ENCODE measurements around the gene PLGLB1. TPM values are rescaled to one million over a fixed set of nuclear protein-coding genes. Genes with fewer than 3 reads are reported as not detected.
"Not testable (repeated sequence)": the region's sequence is repeated elsewhere in the genome, so short reads cannot be mapped to it uniquely, and the experiment has no call there.

PLGLB1 gene
- polyA plus RNA-seq (2014; cell fraction: cytosol; rRNA removed) = 0.70 and 0.73 TPM in 2 replicates
- 6.3 and 11.0 TPM in 2 replicates for polyA plus RNA-seq (2014; cell fraction: nucleus; rRNA removed)

DNA sequence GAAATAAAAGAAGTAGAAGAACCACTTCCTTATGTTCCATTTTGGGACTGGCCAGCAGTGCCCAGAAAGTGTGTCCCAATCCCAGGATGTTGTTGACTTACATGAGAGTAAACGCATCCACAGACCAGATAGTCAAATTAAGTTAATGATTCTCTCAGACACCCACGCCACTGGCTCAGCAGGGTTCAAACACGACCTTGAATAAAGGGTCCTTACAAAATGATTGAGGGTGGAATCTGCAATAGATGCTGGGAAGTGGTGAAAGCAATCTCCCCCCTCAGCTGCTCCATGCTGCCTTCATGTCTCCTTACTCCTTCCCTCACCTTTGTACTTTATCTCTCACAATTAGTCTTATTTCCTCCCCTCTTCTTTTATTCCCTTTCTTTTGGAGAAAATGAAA, at the start of gene PLGLB1:
PLGLB1 (minus strand) TSS at position 101 of the 400 bp plus-strand sequence; CDS start at position 40, 61 bp downstream.
- DNase-seq (ENCODE audit: low spot score) = not testable (repeated sequence)

DNA sequence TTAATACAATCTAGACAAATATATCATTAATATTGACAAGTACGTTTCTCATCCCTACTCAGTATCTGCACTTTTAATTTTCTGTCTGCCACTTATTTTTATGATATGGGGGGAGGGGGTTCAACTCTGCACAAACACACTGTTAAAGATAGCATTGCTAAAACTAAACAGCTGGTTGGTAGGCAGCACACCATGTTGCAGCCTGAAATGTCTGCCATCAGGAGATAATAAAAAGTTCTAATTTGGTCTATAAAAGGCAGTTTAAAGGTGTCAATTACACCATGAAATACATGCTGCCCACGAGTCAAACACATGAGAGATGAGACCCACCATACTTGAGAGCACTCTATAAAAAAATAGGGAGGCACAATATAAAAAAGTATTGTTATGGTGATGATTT, 42.7 kb upstream of the PLGLB1 start:
- DNase-seq (ENCODE audit: low spot score) = not testable (repeated sequence)

DNA sequence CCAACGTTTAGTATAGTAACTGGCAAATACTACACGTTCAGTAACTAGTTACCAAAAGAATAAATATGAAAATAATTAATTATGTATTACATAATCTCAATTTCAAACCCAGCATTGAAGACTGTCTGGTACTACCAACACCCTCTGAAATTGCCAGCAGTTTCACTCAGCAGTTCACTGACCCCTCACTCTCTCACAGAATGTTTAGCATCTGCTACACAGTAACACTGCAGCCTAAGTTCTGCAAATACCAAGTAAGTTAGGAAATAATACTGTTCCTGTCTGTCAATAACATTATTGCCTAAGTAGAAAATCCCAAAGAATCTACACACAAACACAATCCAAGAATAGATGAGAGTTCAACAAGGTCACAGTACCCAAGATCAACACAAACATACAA, 41.8 kb upstream of the PLGLB1 start:
- not testable (repeated sequence) for DNase-seq (ENCODE audit: low spot score)

DNA sequence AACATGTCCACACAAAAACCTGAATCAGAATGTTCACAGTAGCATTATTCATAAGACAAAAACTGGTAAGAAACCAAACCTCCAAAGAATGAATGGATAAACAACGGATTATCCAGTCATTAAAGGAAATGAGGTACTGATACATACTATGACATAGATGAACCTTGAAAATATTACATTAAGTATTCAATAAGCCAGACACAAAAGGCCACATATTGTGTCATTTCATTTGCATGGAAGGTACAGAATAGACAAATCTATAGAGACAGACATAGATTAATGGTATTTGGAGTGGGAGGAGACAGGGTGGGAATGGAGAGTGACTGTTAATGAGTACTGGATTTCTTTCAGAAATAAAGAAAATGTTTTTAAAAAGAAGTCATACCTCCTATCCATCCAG, 39.9 kb upstream of the PLGLB1 start:
- not testable (repeated sequence) for DNase-seq (ENCODE audit: low spot score)

DNA sequence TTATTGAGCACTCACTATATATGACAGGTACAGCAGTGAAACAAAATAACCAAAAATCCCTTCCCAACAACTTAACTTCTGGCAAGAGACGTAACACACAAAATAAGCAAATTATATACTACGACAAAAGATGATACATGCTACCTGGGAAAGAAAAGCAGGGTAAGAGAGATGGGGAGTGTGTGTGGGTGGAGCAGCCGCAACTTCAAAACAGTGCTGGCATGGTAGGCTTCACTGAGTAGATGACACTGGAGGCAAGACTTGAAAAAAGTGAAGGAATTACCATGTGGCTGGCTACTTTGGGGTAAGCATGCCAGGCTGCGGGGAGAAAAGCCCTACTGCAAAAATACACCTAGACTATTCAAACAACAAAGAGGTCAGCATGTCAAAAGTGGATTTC, 36.0 kb upstream of the PLGLB1 start:
- DNase-seq (ENCODE audit: low spot score) = not testable (repeated sequence)

DNA sequence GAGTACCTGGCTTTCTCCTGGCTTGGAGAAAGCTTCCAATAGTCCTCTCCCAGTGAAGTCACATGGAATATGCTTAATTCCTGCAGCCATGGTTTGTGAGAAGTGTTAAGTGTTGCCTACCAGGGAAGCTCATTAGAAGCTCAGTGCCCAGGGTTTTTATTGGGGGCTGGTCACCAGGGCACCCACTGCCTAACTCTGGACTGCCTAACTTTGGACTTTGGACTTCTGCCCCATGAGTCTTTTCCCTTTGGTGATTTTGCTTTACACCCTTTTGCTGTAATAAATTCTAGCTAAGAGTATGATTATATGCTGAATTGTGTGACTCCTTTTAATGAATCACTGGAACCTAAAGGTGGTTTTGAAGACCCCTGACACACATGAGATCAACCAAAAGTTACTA, 35.2 kb upstream of the PLGLB1 start:
- DNase-seq (ENCODE audit: low spot score) = not testable (repeated sequence)

DNA sequence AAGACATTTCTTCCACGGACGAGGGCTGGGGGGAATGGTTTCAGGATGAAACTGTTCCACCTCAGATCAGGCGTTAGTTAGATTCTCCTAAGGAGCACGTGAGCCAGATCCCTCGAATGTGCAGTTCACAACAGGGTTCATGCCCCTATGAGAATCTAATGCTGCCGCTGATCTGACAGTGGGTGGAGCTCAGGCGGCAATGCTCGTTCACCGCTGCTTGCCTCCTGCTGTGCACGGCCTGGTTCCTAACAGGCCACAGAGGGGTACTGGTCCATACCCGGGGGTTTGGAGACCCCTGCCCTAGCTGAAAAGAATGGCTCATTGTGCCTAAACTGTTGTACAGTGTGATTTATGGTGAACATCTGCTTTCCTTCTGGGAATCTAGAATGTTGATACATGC, 34.8 kb upstream of the PLGLB1 start:
- not testable (repeated sequence) for DNase-seq (ENCODE audit: low spot score)

DNA sequence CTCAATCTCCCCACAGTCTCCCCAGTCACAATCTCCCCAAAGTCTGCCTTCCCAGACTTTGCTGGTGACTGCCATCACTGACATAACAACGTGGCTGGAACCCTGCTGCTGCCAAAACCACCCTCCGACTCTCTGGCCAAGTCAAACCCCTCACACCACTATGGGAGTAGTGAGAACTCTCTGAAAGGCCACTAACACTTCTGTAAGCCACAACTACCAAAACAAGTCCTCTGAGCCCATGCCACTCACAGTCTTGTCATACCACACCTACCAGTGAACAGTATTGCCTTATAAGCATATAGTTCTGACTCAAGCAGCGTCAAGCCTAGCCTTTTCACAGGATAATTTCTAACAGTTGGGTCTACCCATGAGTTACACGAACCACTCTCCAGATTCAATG, 32.7 kb upstream of the PLGLB1 start:
- not testable (repeated sequence) for DNase-seq (ENCODE audit: low spot score)

DNA sequence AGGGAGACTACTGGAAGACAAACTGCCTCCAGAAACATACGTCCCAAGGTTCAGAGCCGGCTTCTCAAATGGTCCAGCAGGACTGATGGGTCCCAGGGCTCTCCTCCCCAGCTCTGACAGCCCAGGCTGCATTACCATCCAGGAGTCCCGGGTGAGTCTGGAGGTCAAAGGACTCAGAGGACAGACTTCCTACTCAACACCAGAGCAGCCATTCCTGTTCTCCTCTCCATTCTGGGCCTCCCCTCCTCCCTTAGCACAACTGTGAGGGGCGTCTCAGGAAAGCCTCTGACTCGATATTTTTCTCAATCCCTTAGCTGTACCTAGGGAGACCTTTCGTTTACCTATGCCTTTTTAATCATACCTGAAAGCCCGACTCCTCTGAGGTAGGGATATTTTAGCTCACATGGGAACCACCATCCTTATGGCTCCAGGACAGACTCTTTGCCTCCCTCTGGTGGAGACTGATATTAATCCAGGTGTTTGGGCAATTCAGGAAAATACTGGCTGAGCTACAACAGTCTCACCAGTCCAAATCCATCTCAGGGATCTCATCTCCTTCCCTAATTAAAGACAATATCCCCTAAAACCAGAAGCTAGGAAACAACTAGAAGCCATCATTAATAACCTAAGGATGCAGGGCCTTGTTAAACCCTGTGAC, 19.8 kb upstream of the PLGLB1 start:
- DNase-seq (ENCODE audit: low spot score) = not testable (repeated sequence)

DNA sequence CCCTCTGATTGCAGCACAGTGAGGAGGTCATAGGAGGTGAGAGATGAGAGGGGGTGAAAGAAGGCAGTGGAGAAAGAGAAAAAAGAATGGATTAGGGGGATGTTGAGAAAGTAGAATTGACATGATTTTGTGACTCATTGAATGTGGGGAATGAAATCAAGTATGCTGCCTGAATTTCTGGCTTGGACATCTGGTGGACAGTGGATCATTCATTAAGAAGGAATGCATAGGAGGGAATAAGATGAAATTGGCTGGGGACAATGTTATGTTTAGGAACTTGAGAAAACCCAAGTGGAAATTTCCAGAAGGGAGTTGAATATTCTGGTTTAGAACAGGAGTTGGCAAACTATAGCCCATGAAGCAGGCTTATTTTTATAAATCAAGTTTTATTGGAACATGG, 7.0 kb upstream of the PLGLB1 start:
- DNase-seq (ENCODE audit: low spot score) = not testable (repeated sequence)

DNA sequence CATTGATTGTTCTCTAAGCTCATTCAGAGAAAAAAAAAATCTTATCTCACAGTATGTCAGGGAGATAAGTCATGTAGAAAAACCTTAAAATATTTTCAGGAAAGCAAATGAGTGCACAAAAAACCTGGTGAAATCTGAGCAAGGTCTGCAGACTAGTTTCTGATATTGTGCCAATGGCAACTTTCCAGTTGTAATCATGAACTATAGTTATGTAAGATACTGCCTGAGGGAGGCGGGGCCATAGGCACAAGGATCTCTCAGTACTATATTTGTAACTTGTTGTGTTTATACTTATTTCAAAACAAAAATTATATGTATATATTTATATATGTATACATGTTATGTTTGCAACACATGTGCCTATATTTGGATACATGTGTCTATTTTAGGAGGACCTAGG, 5.2 kb upstream of the PLGLB1 start:
- DNase-seq (ENCODE audit: low spot score) = not testable (repeated sequence)

DNA sequence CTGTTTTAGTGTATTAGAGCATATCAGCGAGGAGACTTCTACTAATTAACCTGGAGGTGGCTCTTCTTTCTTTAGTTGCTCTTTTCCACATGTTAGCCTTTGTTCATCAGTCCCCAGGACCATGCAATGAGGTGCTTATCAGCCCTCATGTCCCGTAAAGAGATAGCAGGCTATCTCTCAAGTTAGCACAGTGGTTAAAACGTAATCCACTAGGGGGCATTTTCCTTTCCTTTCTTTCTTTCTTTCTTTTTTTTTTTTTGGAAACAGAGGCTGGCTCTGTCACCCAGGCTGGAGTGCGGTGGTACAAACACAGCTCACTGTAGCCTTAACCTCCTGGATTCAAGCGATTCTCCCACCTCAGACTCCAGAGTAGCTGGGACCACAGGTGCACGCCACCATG, 4.3 kb upstream of the PLGLB1 start:
- DNase-seq (ENCODE audit: low spot score) = not testable (repeated sequence)

DNA sequence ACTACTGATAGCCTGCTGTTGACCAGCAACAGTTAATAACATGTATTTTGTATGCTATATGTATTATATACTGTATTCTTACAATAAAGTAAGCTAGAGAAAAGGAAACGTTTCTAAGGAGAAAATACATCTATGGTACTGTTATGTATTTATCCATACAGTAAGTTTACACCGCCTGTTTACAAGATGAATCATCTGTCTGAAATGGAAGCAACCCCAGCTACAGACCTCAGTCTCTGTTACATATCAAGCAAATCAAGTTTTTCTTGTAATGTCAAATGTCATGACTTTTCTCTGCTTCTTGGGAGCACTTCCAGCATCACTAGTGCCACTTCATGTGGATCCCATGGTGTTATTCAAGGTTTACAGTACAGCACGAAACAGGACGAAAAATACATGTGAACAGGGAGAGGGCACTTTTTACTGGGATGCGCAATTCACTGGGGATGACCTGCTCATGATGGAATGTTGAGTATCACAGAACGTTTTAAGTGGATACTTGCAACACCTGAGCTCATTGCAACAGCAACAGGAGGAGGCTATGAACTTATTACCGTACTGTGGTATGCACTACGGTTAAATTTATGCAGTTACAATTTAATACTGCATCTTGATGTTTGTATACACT, 2.5 kb upstream of the PLGLB1 start:
- not testable (repeated sequence) for DNase-seq (ENCODE audit: low spot score)

DNA sequence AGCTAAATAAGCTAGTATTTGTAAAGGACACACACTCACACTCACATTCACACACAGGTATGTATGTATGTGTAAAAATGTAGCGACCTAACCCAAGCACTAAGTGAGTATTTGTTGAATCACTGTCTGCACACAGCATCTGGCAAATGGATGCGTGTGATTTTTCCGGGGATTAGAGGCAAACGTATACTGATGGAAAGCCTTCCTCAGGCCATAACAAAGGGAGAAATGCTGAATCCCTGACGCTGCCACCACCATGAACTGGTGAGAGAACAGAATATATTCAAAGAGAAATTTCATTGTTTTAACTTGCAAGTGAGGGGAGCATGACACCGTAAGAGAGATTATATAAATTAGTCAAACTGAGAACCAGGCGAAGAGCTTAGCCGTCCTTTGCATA, 601 bp downstream of the PLGLB1 start:
- not testable (repeated sequence) for DNase-seq (ENCODE audit: low spot score)

DNA sequence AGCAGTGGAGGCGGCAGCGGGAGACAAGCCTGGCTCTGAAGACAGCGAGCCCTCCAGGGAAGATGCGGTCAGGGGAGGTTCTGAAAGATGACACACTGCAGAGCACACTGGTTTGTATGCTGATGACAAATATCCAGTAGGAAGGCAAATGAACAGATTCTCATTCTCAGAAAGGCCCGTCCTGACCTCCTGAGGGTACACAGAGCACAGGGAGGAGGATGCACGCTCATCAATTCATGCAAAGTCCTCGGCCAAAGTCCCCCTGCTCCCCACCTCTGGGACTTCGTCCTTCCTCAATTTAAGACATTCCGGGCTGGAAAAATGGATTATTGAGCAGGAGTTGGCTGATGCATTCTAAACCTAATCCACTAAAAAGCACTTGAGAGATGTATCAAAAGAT, 2.6 kb downstream of the PLGLB1 start:
- not testable (repeated sequence) for DNase-seq (ENCODE audit: low spot score)

DNA sequence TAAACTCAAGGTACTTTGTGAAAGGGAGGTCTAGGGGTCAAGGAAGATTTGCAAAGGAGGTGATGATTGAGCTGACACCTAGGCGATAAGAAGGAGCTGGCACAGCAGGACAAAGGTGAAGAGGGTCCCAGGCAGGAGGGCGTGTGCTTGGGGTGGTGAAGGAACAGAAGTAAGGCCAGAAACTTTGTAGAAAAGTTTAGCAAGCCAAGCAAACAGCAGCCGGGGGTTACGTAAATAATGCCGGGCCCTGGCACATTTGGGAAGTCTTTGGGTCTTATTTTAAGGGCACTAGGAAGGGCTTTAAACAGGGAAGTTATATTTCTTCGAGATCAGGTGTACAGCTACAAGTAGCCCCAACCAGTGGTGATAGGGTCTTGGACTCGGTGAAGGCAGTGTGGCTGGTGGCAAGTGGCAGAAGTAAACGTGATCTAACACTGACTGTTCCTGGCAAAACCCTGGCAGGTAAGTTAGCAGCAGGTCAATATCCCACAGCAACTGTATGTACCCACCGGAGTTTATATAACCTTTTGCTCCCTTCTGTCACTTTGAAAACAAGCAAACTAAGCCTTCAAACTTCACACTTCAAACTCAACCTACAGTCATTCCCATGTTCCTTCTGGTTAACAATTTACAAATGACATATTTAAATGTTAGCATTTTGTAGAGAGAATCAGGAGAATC, 7.0 kb downstream of the PLGLB1 start:
- not testable (repeated sequence) for DNase-seq (ENCODE audit: low spot score)

DNA sequence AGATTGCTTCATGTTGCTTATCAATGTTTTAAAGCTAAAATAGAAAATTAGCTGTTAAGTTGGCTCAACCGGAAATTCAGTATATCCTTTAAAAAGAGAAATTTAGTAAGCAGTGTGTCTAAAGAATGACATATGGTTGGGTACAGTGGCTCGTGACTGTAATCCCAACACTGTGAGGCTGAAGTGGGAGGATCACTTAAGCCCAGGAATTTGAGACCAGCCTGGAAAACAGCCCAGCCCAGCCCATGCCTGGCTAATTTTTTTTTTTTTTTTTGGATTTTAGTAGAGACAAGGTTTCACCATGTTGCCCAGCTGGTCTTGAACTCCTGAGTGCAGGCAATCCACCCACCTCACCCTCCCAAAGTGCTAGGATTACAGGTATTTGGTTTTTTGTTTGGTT, 17.2 kb downstream of the PLGLB1 start:
- not testable (repeated sequence) for DNase-seq (ENCODE audit: low spot score)

Small RNA genes lying within 50 kb of the gene (small RNA-seq; reads per million reads assigned to genes)
- gene AC125232.1 = 0 reads per million in 2 experiments
